ENCODE measurements around the gene SCAPER. TPM values are rescaled to one million over a fixed set of nuclear protein-coding genes. Genes with fewer than 3 reads are reported as not detected.

SCAPER gene
- total RNA-seq, 1 experiment from 2014 or later = 7.4 TPM

DNA sequence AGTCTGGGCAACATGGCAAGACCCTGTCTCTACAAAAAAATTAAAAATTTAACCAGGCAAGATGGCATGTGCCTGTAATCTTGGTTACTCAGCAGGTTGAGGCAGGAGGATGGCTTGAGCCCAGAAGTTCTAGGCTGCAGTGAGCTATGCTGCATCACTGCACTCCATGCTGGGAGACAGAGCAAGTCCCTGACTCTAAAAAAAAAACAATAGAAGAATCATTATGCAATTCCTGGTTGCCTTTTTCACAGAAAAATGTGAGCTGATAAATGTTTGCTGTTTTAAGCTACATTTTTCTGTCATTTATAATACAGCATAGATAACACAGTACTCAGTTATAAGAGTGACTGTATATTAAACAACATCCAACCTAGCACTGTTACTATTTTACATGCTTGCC is 148.8 kb downstream of the SCAPER start:
- Histone ChIP-seq H3K4me1 (ENCODE audit: insufficient read depth, low read length) (no peaks in the 10 kb centered on the region), H3K56ac (ENCODE audit: insufficient read length, low read depth, low read length) (no peak overlapping the region), H3K4me2 (ENCODE audit: insufficient read depth, insufficient read length, low read length) (no peak overlapping the region), H3K23me2 (ENCODE audit: insufficient read length, low read depth, low read length, poor library complexity, severe bottlenecking) (no peaks in the 10 kb centered on the region), H4K5ac (ENCODE audit: insufficient read length, low read depth, low read length) (no peak overlapping the region), H2AK5ac (ENCODE audit: insufficient read length, low read length) (no peak overlapping the region), H3K18ac (ENCODE audit: insufficient read length, low read depth, low read length) (no peak overlapping the region), H2BK12ac (ENCODE audit: insufficient read length, low read depth, low read length) (no peak overlapping the region), H3K4ac (ENCODE audit: low read depth, low read length) (no peak overlapping the region), H4K91ac (ENCODE audit: insufficient read length, low read depth, low read length) (no peak overlapping the region), H3K27ac (ENCODE audit: insufficient read length, low read depth, low read length) (no peak overlapping the region), H4K20me1 (ENCODE audit: control insufficient read depth, insufficient read depth, insufficient read length) (no peaks in the 10 kb centered on the region), H3T11ph (ENCODE audit: low read length) (no peak overlapping the region), H2AFZ (ENCODE audit: low read length) (no peak overlapping the region), H2BK5ac (ENCODE audit: insufficient read length, low read length) (no peak overlapping the region), H3K27me3 (ENCODE audit: insufficient read depth, low read length) (no peaks in the 10 kb centered on the region), H3K14ac (ENCODE audit: insufficient read depth, low read length) (no peak overlapping the region), H3K9ac (ENCODE audit: extremely low read depth, insufficient read length, low read length) (no peak overlapping the region), H3K9me3 (ENCODE audit: control insufficient read depth, low read depth, low read length) (no peaks in the 10 kb centered on the region), H4K8ac (replicated peaks; ENCODE audit: insufficient read length, low read depth, low read length) (no peak overlapping the region), H3K79me1 (ENCODE audit: insufficient read depth, low read depth, low read length, poor library complexity, severe bottlenecking) (no peaks in the 10 kb centered on the region), H3K79me2 (ENCODE audit: insufficient read depth, low read length) (no peaks in the 10 kb centered on the region), H2BK120ac (ENCODE audit: low read depth, low read length, poor library complexity, severe bottlenecking) (no peak overlapping the region), H3K23ac (ENCODE audit: insufficient read length, low read depth, low read length) (no peak overlapping the region), H2BK15ac (ENCODE audit: low read depth, low read length) (no peak overlapping the region), H2BK20ac (ENCODE audit: low read depth, low read length, poor library complexity, severe bottlenecking) (no peak overlapping the region)
- H3K27ac Mint-ChIP-seq = no peak overlapping the region
- no peak overlapping the region for H3K4me3 Mint-ChIP-seq
- H3K9me3 Mint-ChIP-seq = no peaks in the 10 kb centered on the region
- TF ChIP-seq, protein P1, sequence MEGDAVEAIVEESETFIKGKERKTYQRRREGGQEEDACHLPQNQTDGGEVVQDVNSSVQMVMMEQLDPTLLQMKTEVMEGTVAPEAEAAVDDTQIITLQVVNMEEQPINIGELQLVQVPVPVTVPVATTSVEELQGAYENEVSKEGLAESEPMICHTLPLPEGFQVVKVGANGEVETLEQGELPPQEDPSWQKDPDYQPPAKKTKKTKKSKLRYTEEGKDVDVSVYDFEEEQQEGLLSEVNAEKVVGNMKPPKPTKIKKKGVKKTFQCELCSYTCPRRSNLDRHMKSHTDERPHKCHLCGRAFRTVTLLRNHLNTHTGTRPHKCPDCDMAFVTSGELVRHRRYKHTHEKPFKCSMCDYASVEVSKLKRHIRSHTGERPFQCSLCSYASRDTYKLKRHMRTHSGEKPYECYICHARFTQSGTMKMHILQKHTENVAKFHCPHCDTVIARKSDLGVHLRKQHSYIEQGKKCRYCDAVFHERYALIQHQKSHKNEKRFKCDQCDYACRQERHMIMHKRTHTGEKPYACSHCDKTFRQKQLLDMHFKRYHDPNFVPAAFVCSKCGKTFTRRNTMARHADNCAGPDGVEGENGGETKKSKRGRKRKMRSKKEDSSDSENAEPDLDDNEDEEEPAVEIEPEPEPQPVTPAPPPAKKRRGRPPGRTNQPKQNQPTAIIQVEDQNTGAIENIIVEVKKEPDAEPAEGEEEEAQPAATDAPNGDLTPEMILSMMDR (conservative IDR thresholded peaks at IDR 0.05) = no peak
- H3K36me3 Mint-ChIP-seq (ENCODE audit: insufficient read depth in 1 of 3, low read depth in 3 of 3) = no peaks in the 10 kb centered on the region
- H3K27me3 Mint-ChIP-seq (ENCODE audit: low read depth) = no peaks in the 10 kb centered on the region
- no peaks in the 10 kb centered on the region for H3K4me1 Mint-ChIP-seq
- no peak for DNase-seq

All from H9 (cell line).